Activated CD8-positive, alpha-beta memory T cell treated with anti-CD3 and anti-CD28 coated beads, Interleukin-2, amount 50 U/mL, for 24 hours (primary cell): ENCODE measurements around the gene CAMSAP1.

Experiments used
- DNase-seq: peaks from one replicate; pipeline ENCODE4 v3.0.0-alpha.2; 2020; ENCODE audit errors: extremely low read depth

Gene CAMSAP1

DNA sequence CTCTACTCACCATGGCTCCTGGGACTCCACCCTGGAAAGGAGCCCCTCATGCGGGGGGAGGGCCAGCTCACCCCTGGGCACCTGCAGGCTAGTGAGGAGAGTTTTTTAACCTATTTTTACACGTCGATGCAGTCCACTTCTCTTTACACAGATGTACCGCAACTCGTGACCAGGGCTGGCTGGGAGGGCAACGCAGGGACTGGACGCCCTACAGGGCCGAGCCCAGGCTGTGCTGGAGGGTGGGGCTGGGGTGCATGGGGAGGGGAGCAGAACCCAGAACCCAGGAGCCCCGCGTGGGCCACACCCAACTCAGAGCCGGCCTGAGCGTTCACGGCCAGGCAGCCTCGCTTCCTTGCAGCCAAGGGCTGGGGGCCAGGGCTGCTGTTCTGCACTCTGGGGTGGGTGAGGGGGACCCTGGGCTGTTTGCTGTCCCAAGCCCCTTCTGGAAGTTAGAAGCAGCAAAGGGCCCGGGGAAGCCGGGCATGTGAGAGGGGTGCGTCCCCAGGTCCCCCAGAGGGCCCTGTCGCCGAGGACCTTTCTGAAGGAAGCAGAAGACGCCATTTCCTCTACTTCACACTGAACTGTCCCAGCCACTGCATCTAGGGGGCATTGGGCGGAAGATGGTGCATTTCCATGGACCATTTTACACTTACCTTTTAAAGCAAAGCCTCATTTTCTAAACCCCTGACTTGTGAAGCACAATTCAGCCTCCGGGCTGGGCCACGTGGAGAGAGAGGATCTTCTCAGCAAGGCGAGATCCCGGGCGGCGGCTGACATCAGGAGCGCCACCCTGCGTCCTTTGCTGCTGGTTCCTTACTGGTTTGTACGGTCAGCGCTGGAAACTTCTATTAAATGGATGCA, 114.8 kb downstream of the CAMSAP1 start:
- DNase-seq: no peak

DNA sequence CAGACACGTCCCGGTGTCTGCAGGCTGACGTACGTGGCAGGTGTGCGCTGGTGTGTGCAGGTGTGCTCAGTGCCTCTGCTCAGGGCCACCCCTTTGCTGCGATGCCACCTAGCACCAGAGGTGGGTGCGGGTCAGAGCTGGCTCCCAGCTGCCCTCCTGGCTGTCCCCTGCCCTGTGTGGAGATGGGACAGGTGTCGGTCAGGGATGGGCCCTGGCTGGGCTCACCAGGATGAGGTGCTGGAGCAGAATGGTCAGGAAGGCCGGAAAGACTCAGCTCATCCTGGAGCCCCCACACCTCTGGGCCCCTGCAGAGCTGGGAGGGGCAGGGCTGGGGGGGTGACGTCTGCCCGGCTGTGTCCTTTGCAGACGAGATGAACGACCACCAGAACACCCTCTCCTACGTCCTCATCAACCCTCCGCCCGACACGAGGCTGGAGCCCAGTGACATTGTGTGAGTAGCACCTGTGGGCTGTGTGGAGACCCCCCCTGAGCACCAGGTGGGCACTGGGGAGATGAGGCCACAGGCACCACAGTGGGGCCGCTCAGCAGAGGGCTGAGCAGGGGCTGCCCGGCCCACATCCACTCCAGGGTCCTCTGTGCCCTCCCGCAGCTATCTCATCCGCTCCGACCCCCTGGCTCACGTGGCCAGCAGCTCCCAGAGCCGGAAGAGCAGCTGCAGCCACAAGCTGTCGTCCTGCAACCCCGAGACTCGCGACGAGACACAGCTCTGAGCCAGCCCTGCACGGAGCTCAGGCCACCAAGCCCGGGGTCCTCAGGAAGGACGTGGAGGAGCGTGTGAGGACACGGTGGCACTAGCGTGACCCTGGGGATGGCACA, 115.7 kb downstream of the CAMSAP1 start:
- no peak for DNase-seq

GRCh38 chr9:135790850-135791249, 116.5 kb downstream of the CAMSAP1 start:
- DNase-seq: no peak

DNA sequence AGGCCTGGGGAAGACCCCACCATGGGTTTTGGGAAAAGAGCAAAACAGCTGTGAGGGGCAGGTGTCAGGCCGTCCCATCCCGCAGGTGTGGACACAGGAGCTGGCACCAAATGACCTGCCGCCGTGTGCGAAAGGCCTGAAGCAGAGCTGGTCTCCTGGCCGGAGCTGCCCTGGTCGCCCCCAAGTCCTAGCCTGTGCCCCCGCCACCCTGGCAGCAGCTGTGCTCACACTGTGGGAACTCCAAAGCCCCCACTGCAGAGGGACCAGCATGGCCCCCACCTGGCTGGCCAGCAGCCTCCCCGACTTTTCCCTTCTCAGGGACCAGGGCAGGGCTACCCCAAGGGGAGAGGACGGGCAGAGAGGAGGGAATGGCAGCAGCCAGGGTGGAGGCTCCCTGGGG, 117.0 kb downstream of the CAMSAP1 start:
- no peak for DNase-seq

DNA sequence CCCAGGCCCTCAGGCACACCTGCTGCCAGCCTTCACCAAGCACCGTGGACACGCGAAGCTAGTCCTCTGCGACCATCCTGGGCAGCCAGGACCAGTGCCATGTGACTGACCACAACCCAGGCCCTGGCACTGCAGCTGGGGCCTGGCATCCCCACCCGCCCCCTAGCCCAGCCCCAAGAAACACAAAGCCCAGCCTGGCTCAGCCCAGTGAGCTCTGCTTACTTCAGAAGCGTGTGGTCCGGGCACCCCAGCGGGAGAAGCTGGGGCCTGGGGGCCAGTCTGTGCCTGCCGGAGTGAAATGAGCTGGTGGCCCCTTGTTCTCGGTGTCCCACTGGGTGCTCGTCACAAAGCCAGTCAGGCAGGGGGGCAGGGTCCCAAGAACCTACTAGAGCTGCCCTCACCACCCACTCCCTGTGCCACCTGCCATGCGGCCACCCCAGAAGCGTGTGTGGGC, 117.5 kb downstream of the CAMSAP1 start:
- no peak for DNase-seq

GRCh38 chr9:135788576-135789300, 118.6 kb downstream of the CAMSAP1 start:
- DNase-seq: no peak

GRCh38 chr9:135787776-135788575, 119.4 kb downstream of the CAMSAP1 start:
- no peak for DNase-seq

GRCh38 chr9:135787317-135787716, 120.0 kb downstream of the CAMSAP1 start:
- DNase-seq: no peak

DNA sequence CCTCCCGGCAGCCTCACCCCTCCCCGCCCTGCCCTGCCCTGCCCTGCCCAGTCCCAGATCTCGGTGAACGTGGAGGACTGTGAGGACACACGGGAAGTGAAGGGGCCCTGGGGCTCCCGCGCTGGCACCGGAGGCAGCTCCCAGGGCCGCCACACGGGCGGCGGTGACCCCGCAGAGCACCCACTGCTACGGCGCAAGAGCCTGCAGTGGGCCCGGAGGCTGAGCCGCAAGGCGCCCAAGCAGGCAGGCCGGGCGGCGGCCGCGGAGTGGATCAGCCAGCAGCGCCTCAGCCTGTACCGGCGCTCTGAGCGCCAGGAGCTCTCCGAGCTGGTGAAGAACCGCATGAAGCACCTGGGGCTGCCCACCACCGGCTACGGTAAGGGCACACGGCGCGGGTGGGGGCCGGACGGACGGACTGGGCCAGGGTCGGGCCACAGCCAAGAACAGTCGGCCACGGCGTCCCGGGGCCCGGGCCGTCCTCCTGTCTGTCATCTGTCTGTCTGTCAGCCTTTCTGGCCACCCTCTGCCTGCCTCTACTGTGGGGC, 121.1 kb downstream of the CAMSAP1 start:
- no peak for DNase-seq

DNA sequence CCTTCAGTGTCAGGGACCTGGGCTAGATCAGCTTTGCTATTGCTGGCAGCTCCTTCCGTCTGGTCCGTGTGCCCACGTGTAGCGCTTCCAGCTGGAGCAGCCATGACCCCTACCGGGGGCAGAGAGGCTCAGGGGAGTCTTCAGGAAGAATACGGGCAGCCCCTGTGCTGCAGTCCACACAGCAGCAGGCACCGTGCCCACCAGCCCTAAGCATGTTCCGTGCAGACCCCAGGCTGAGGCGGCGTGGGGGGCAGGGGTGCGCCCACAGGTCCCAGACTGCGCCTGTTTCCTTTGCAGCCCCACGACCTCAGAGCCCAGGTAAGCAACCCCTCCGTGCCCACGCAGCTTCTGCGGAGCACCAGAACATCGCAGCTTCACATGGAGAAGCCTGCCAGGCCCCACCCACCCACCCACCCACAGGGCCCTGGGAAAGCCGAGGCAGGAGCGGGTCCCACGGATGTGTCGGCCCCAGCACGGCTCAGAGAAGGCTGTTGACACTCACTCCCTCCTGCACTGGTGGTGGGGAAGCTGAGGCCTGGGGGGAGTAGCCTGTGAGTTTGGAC, 122.3 kb downstream of the CAMSAP1 start:
- DNase-seq: no peak

- DNase-seq: no peak
Measured at GRCh38 chr9:135783540-135784245, 123.7 kb downstream of the CAMSAP1 start.

- no peak for DNase-seq
Measured at GRCh38 chr9:135782946-135783345, 124.4 kb downstream of the CAMSAP1 start.

GRCh38 chr9:135780626-135781025, 126.7 kb downstream of the CAMSAP1 start:
- no peak for DNase-seq

DNA sequence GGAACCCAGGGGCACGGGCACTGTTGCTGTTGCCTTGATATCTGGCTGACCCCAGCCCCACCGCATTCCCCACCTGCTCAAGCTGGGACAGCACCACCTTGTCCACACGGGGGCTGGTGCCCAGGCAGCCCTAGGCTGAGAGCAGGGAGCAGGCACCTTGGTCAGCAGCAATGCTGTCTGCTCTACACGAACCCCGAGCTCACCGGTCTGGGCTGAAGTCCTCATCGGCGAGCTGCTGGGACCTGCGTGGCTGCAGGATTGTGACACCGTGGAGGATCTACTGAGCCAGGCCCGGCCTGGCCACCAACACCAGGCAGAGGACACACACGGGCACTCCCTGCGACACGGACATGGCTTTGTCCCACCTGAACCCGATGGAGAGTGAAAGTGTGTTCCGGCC, 127.3 kb downstream of the CAMSAP1 start:
- DNase-seq: no peak

DNA sequence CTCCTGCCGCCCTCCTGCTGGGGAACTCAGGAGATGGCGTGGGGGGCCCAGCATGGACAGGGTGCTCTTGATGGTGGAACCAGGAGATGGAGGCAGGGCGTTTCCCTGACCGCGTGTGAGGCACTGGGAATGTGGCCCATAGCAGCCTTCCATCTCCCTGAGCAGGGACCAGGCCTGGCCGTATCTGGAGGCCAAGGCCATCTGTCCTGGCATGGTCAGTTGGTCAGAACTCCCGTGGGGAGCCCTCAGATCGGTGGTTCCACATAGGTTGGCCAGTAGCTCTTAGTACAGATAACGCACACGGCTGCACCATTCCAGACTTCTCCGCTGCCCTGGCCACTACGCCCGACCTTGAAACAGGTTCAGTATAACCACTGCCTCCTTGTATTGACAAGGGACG, 127.8 kb downstream of the CAMSAP1 start:
- DNase-seq: no peak

- no peak for DNase-seq
Measured at GRCh38 chr9:135778421-135778820, 128.9 kb downstream of the CAMSAP1 start.

DNA sequence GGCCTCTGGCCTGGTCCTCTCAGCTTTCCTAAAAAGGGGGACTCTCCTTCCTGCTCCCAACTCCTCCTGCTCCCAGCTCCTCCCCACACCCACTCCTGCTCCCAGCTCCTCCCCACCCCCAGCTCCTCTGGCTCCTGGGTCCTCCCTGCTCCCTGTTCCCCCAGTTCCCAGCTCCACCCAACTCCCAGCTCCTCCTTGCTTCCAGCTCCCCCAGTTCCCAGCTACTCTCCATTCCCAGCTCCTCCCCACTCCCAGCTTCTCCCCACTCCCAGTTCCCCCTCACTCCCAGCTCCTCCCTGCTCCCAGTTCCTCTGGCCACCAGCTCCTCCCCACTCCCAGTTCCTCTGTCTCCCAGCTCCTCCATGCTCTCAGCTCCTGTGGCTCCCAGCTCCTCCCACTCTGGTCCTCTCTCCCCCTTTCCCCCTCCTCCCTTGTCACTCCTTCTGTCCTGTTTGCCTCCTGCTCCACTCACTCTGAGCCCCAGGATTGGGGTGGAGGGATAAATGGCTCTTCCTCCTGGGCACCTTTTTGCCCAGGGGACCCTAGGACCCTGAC, 129.6 kb downstream of the CAMSAP1 start:
- no peak for DNase-seq

GRCh38 chr9:135776893-135777622, 130.3 kb downstream of the CAMSAP1 start:
- no peak for DNase-seq

GRCh38 chr9:135775911-135776310, 131.4 kb downstream of the CAMSAP1 start:
- DNase-seq: no peak
